ENCODE data around the gene FUBP1. TPM values are rescaled to one million over a fixed set of nuclear protein-coding genes. Genes with fewer than 3 reads are reported as not detected.

Gene FUBP1
- total and polyA plus RNA-seq, 2 donors (not counting 3 experiments of a cell fraction or from before 2014, with no cell fraction given): 112 to 166 TPM

GRCh38 chr1:77927414-77927813, 51.5 kb downstream of the FUBP1 start:
- POLR2A ChIA-PET: no interaction called here
- Histone ChIP-seq H3K27me3 (ENCODE audit: control insufficient read depth in 2 of 2, insufficient read depth in 2 of 2, low read length in 2 of 2) (no peaks in the 10 kb centered on the region), H3K4me2 (ENCODE audit: insufficient read depth, low read length) (no peak overlapping the region), H2AFZ (ENCODE audit: low read depth, low read length) (no peak overlapping the region), H3K4me3 (replicated peaks in 1 of 3; ENCODE audit: insufficient read depth in 1 of 3, low read depth in 1 of 3, low read length in 3 of 3) (no peak overlapping the region), H3K9ac (replicated peaks; ENCODE audit: extremely low read depth, insufficient read depth, low read length) (no peak overlapping the region), H3K9me3 (replicated peaks; ENCODE audit: control insufficient read depth, insufficient read depth, low read length) (no peaks in the 10 kb centered on the region), H3K9me1 (replicated peaks; ENCODE audit: control insufficient read depth, extremely low read depth, insufficient read depth, low read length) (no peaks in the 10 kb centered on the region), H3K79me2 (ENCODE audit: control insufficient read depth, insufficient read depth, low read length) (no peaks in the 10 kb centered on the region), H3K27ac (ENCODE audit: insufficient read depth, low read depth, low read length) (no peak overlapping the region), H4K20me1 (replicated peaks; ENCODE audit: control insufficient read depth, extremely low read depth, insufficient read depth, low read length) (no peaks in the 10 kb centered on the region), H3K36me3 (ENCODE audit: control insufficient read depth in 2 of 2, extremely low read depth in 1 of 2, insufficient read depth in 2 of 2, low read length in 2 of 2) (peaks cover 0 to 7% of the 10 kb centered on the region in 2 experiments), H3K4me1 (ENCODE audit: control insufficient read depth, extremely low read depth, insufficient read depth, low read length) (peaks cover 7% of the 10 kb centered on the region)
- no TSS peak for BruUV-seq (replicated peaks)
- FAIRE-seq (no peak), DNase-seq (ENCODE audit: low read depth, low spot score) (no peak)
- no peak for TF ChIP-seq POLR2A (IDR thresholded peaks at IDR 0.05; ENCODE audit: low read depth, low read length)
- no peak for TF ChIP-seq CTCF (IDR thresholded peaks at IDR 0.05; ENCODE audit: extremely low read depth in 1 of 2, insufficient read depth in 1 of 2, low read depth in 1 of 2, low read length in 2 of 2)
- TF ChIP-seq POLR2AphosphoS5 (IDR thresholded peaks at IDR 0.05; ENCODE audit: insufficient read depth, low read depth, low read length): no peak
- no peak for TF ChIP-seq JUN (IDR thresholded peaks at IDR 0.05; ENCODE audit: borderline replicate concordance, insufficient read depth, insufficient read length, low read depth)
- no peak for TF ChIP-seq EZH2 (IDR thresholded peaks at IDR 0.05; ENCODE audit: borderline replicate concordance, low read depth, low read length, severe bottlenecking)
- TF ChIP-seq MAX (IDR thresholded peaks at IDR 0.05; ENCODE audit: insufficient read depth, insufficient read length): no peak
- TF ChIP-seq MYC (IDR thresholded peaks at IDR 0.05; ENCODE audit: low read depth, low read length): no peak
- TF ChIP-seq FOS (IDR thresholded peaks at IDR 0.05; ENCODE audit: borderline replicate concordance, insufficient read depth, low read length): no peak
- TF ChIP-seq GATA2 (IDR thresholded peaks at IDR 0.05; ENCODE audit: insufficient read depth, insufficient read length, low read depth, low read length): no peak
- CTCF ChIA-PET: interaction anchor here (3.1 kb wide), 1 partner anchor 11 kb away, joined by 7 read pairs; no protein-coding TSS in a partner anchor
- dilution Hi-C loops (cut with MboI; ENCODE audit: extremely low pct_ligation_motif_present, low sequenced_read_pairs): no loop called here
- intact Hi-C loops (cut with micrococcal nuclease): no loop called here
